GM23338 (cell line): ENCODE data around the gene CDC42BPB. TPM values are rescaled to one million over a fixed set of nuclear protein-coding genes. Genes with fewer than 3 reads are reported as not detected.

Experiments used
- ATAC-seq: fragments of 200-7000 bp; cut with Tn5 transposase; 3 replicates; pipeline ENCODE4 v1.9.1; 2020
- DNase-seq: peaks from one replicate; pipeline ENCODE4 v3.0.0-alpha.2; 2015; ENCODE audit warnings: low spot score
- H2AFZ ChIP-seq: fragments of 200-600 bp; sonication (generic); 2 replicates; pipeline ENCODE4 v1.8.0; 2016; ENCODE audit warnings: antibody characterized with exemption, mild to moderate bottlenecking, moderate library complexity
- H3F3A ChIP-seq: fragments of 200-600 bp; sonication (generic); replicated peaks from 2 replicates; pipeline ENCODE4 v1.8.0; 2017; ENCODE audit warnings: antibody characterized with exemption, mixed run types, low read depth
- H3K27ac ChIP-seq: fragments of 200-600 bp; sonication (generic); 2 replicates; pipeline ENCODE4 v1.6.1; 2016; ENCODE audit warnings: low read depth
- H3K27me3 ChIP-seq: fragments of 200-600 bp; sonication (generic); 2 replicates; pipeline ENCODE4 v1.8.0; 2016; ENCODE audit warnings: mild to moderate bottlenecking, mixed run types, moderate library complexity; ENCODE audit not compliant: insufficient read depth
- H3K36me3 ChIP-seq: fragments of 200-600 bp; sonication (generic); 2 replicates; pipeline ENCODE4 v1.8.0; 2016; ENCODE audit warnings: mild to moderate bottlenecking; ENCODE audit not compliant: insufficient read depth
- H3K4me1 ChIP-seq: fragments of 200-600 bp; sonication (generic); 2 replicates; pipeline ENCODE4 v1.8.0; 2016; ENCODE audit warnings: mild to moderate bottlenecking, moderate library complexity; ENCODE audit not compliant: insufficient read depth
- H3K4me2 ChIP-seq: fragments of 200-600 bp; sonication (generic); 2 replicates; pipeline ENCODE4 v1.7.1; 2017; ENCODE audit warnings: mixed run types
- H3K4me3 ChIP-seq: fragments of 200-600 bp; sonication (generic); 2 replicates; pipeline ENCODE4 v1.6.1; 2016; ENCODE audit warnings: mixed run types
- H3K79me2 ChIP-seq: fragments of 200-600 bp; sonication (generic); replicated peaks from 2 replicates; pipeline ENCODE4 v1.8.0; 2017; ENCODE audit warnings: mild to moderate bottlenecking; ENCODE audit not compliant: insufficient read depth
- H3K9me2 ChIP-seq: fragments of 200-600 bp; sonication (generic); 2 replicates; pipeline ENCODE4 v1.8.0; 2017; ENCODE audit not compliant: insufficient read depth
- H4K20me1 ChIP-seq: fragments of 200-600 bp; sonication (generic); replicated peaks from 2 replicates; pipeline ENCODE4 v1.8.0; 2017; ENCODE audit warnings: mild to moderate bottlenecking; ENCODE audit not compliant: insufficient read depth
- H3K27ac Mint-ChIP-seq: 2 replicates; pipeline ENCODE4 v1.8.0; 2020; ENCODE audit warnings: inconsistent platforms, mild to moderate bottlenecking, moderate library complexity, mixed read lengths
- H3K27me3 Mint-ChIP-seq: 3 replicates; pipeline ENCODE4 v1.8.0; 2022; ENCODE audit warnings: low read depth, mild to moderate bottlenecking, moderate library complexity, mixed read lengths, inconsistent platforms; ENCODE audit not compliant: insufficient read depth, poor library complexity
- H3K36me3 Mint-ChIP-seq: 3 replicates; pipeline ENCODE4 v1.8.0; 2021; ENCODE audit warnings: low read depth, mild to moderate bottlenecking, inconsistent platforms, moderate library complexity, mixed read lengths
- H3K4me1 Mint-ChIP-seq: 3 replicates; pipeline ENCODE4 v1.8.0; 2020; ENCODE audit warnings: mild to moderate bottlenecking, inconsistent platforms, mixed read lengths
- H3K4me3 Mint-ChIP-seq: 3 replicates; pipeline ENCODE4 v1.8.0; 2021; ENCODE audit warnings: moderate library complexity, mild to moderate bottlenecking, inconsistent platforms, mixed read lengths
- H3K9me3 Mint-ChIP-seq: 3 replicates; pipeline ENCODE4 v1.8.0; 2020; ENCODE audit warnings: moderate library complexity, mild to moderate bottlenecking, inconsistent platforms, mixed read lengths
- CREB1 ChIP-seq: fragments of 250-450 bp; sonication (Bioruptor Pico); IDR thresholded peaks from 2 replicates; pipeline ENCODE4 v1.5.0; 2020; ENCODE audit warnings: low read depth, mild to moderate bottlenecking, moderate library complexity
- EZH2 ChIP-seq: fragments of 200-600 bp; sonication (generic); IDR thresholded peaks from one replicate; pipeline ENCODE4 v1.8.0; 2017; ENCODE audit warnings: antibody characterized with exemption, mild to moderate bottlenecking, low read depth; ENCODE audit not compliant: unreplicated experiment
- EZH2phosphoT487 ChIP-seq: fragments of 200-600 bp; sonication (generic); IDR thresholded peaks from one replicate; pipeline ENCODE4 v1.8.1; 2018; ENCODE audit warnings: antibody characterized with exemption; ENCODE audit not compliant: unreplicated experiment
- JUNB ChIP-seq: IDR thresholded peaks from one replicate; pipeline ENCODE4 v1.6.1; 2016; ENCODE audit warnings: antibody characterized with exemption; ENCODE audit not compliant: unreplicated experiment
- NANOG ChIP-seq: IDR thresholded peaks from 2 replicates; pipeline ENCODE4 v1.6.1; 2016; ENCODE audit warnings: antibody characterized with exemption, borderline replicate concordance
- POLR2AphosphoS5 ChIP-seq: IDR thresholded peaks from 2 replicates; pipeline ENCODE4 v1.6.1; 2016; ENCODE audit warnings: antibody characterized with exemption, low read depth
- REST ChIP-seq: IDR thresholded peaks from one replicate; pipeline ENCODE4 v1.6.1; 2018; ENCODE audit warnings: antibody characterized with exemption; ENCODE audit not compliant: unreplicated experiment
- STAT1 ChIP-seq: IDR thresholded peaks from one replicate; pipeline ENCODE4 v1.6.1; 2016; ENCODE audit warnings: antibody characterized with exemption; ENCODE audit not compliant: unreplicated experiment
- ZNF114 ChIP-seq: fragments of 250-450 bp; sonication (Bioruptor Pico); IDR thresholded peaks from 2 replicates; pipeline ENCODE4 v1.5.0; 2020; ENCODE audit warnings: mild to moderate bottlenecking, moderate library complexity
- ZNF331 ChIP-seq: fragments of 250-450 bp; sonication (Bioruptor Pico); IDR thresholded peaks from 2 replicates; pipeline ENCODE4 v1.5.0; 2020; ENCODE audit warnings: low read depth, mild to moderate bottlenecking, moderate library complexity
- ZNF462 ChIP-seq: fragments of 250-450 bp; sonication (Bioruptor Pico); IDR thresholded peaks from 2 replicates; pipeline ENCODE4 v1.5.0; 2020; ENCODE audit warnings: mild to moderate bottlenecking, moderate library complexity
- polyA plus RNA-seq: library from polyadenylated mRNA; unstranded; fragments of >200 nt; fragmentation: Nextera tagmentation; extraction: Ambion mirVana; gene quantifications from 2 replicates; pipeline ENCODE4 v1.2.1, GENCODE V29; 2016
- total RNA-seq: library from RNA; depleted of rRNA; stranded (reverse); fragments of >200 nt; shearing (Covaris generic); gene quantifications from 2 replicates; pipeline ENCODE4 v1.2.3, GENCODE V29; 2014
- TF ChIP-seq, protein P1 (sequence below): IDR thresholded peaks from 2 replicates; pipeline ENCODE4 v1.6.1; 2016; ENCODE audit warnings: antibody characterized with exemption
- TF ChIP-seq, protein P2 (sequence below), 2 experiments: fragments of 200-600 bp in 1 of 2; sonication (generic) in 1 of 2; conservative IDR thresholded peaks; 2 replicates each; pipeline versions ENCODE4 v1.5.1 to v1.6.1; 2016 to 2017; ENCODE audit warnings: antibody characterized with exemption in 2 of 2, low read depth in 2 of 2, mild to moderate bottlenecking in 2 of 2, moderate library complexity in 1 of 2

CDC42BPB gene
- total and polyA plus RNA-seq, 2 experiments from 2014 or later, result 12.3 to 127 TPM

DNA sequence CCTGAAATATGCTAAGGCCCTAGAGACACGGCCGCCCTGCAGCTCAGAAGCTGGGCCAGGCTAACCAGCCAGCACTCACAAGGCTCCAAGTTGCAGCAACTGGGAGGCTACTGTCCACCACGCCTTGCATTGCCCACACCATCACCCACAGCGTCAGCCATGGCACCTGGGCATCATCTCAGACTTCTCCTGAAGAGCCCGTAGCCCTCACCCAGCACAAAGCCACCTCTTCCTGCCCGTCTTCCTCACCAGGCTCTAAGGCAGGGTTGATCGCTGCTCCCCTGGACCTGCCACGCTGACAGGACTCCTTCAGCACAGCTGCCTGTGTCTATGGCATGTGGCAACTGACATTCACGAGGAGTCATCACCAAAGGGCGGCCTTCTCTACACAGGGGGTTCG is 38.1 kb downstream of the CDC42BPB start:
- no peak overlapping the region for H3K27ac Mint-ChIP-seq
- TF ChIP-seq REST, result no peak
- no peak for TF ChIP-seq ZNF331
- TF ChIP-seq NANOG, result no peak
- no peak for TF ChIP-seq JUNB
- TF ChIP-seq ZNF462 (CRISPR knock-in tag), result no peak
- TF ChIP-seq ZNF114 (CRISPR knock-in tag), result no peak
- TF ChIP-seq STAT1, result no peak
- TF ChIP-seq, protein P1, sequence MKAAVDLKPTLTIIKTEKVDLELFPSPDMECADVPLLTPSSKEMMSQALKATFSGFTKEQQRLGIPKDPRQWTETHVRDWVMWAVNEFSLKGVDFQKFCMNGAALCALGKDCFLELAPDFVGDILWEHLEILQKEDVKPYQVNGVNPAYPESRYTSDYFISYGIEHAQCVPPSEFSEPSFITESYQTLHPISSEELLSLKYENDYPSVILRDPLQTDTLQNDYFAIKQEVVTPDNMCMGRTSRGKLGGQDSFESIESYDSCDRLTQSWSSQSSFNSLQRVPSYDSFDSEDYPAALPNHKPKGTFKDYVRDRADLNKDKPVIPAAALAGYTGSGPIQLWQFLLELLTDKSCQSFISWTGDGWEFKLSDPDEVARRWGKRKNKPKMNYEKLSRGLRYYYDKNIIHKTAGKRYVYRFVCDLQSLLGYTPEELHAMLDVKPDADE, result no peak
- no peak for TF ChIP-seq EZH2
- no peak for TF ChIP-seq CREB1 (CRISPR knock-in tag)
- no peak for TF ChIP-seq POLR2AphosphoS5
- no peak for TF ChIP-seq EZH2phosphoT487
- TF ChIP-seq, protein P2, sequence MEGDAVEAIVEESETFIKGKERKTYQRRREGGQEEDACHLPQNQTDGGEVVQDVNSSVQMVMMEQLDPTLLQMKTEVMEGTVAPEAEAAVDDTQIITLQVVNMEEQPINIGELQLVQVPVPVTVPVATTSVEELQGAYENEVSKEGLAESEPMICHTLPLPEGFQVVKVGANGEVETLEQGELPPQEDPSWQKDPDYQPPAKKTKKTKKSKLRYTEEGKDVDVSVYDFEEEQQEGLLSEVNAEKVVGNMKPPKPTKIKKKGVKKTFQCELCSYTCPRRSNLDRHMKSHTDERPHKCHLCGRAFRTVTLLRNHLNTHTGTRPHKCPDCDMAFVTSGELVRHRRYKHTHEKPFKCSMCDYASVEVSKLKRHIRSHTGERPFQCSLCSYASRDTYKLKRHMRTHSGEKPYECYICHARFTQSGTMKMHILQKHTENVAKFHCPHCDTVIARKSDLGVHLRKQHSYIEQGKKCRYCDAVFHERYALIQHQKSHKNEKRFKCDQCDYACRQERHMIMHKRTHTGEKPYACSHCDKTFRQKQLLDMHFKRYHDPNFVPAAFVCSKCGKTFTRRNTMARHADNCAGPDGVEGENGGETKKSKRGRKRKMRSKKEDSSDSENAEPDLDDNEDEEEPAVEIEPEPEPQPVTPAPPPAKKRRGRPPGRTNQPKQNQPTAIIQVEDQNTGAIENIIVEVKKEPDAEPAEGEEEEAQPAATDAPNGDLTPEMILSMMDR (conservative IDR thresholded peaks at IDR 0.05; ENCODE audit: low read depth in 2 of 2), result no peak
- Histone ChIP-seq H3K4me3 (no peak overlapping the region), H3K36me3 (no peaks in the 10 kb centered on the region), H3K27me3 (no peaks in the 10 kb centered on the region), H3K4me1 (peaks cover 30% of the 10 kb centered on the region), H2AFZ (no peak overlapping the region), H3K4me2 (no peak overlapping the region), H3K27ac (no peak overlapping the region), H3K79me2 (peaks cover 95% of the 10 kb centered on the region), H3F3A (no peaks in the 10 kb centered on the region), H4K20me1 (peaks cover 67% of the 10 kb centered on the region), H3K9me2 (no peaks in the 10 kb centered on the region)
- H3K27me3 Mint-ChIP-seq, result peaks cover 17% of the 10 kb centered on the region
- H3K36me3 Mint-ChIP-seq, result peaks cover 8% of the 10 kb centered on the region
- no peak overlapping the region for H3K4me3 Mint-ChIP-seq
- no peak for DNase-seq
- no peak for ATAC-seq
- H3K4me1 Mint-ChIP-seq, result peaks cover 46% of the 10 kb centered on the region
- H3K9me3 Mint-ChIP-seq, result no peaks in the 10 kb centered on the region
